Activated naive CD8-positive, alpha-beta T cell (primary cell): Measurements from ENCODE around the gene DGKE.

ENCODE experiments used
- H3K27ac Mint-ChIP-seq: one replicate; pipeline ENCODE4 v1.8.0; 2021; ENCODE audit warnings: mixed read lengths
- H3K27me3 Mint-ChIP-seq: one replicate; pipeline ENCODE4 v1.8.0; 2021; ENCODE audit warnings: mixed read lengths
- H3K36me3 Mint-ChIP-seq: one replicate; pipeline ENCODE4 v1.8.0; 2021; ENCODE audit warnings: mixed read lengths
- H3K4me1 Mint-ChIP-seq: one replicate; pipeline ENCODE4 v1.8.0; 2021; ENCODE audit warnings: low read depth, mixed read lengths
- H3K4me3 Mint-ChIP-seq: one replicate; pipeline ENCODE4 v1.8.0; 2021; ENCODE audit warnings: mild to moderate bottlenecking, mixed read lengths
- H3K9me3 Mint-ChIP-seq: one replicate; pipeline ENCODE4 v1.8.0; 2021; ENCODE audit warnings: low read depth, mixed read lengths

DGKE gene

DNA sequence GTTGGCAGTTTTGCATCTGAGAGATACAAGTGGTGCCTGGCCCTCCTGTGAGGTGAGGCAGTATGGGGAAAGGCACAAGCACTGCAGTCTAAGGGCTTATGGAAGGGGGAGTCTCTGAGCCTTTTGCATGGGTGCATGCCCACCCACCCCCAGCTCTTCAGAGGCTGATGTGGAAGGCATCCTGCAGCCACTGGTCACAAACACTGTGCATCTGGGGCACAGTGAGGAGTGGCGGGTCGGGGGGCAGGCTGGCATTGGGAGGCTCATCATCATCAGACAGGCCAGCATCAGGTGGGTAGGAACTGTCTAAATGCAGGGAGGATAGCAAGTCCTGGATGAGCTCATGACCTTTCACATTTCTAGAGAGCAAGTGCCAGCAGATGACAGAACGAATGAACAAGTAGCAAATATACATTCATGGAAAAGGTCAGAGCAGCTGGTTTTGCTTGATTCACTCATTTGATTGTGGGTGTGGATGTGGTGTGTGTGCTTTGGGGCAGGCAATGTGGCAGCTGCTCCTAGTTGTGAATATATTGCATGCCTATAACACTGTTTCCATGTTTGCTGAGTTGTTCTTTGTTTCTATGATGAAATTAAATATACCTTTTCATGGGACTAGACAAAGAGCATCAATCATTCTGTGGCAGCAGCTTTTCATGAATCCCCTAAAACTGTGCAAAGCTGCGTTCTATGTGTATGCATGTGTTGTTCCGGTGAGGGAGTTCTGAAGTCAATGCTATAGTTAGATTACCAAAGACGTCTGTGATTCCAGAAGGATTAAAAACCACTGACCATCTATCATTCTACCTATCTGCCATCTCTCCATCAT, 50.7 kb downstream of the DGKE start:
- H3K27ac Mint-ChIP-seq = no peak overlapping the region
- H3K36me3 Mint-ChIP-seq = peaks cover 16% of the 10 kb centered on the region
- no peaks in the 10 kb centered on the region for H3K27me3 Mint-ChIP-seq
- peaks cover 4% of the 10 kb centered on the region for H3K9me3 Mint-ChIP-seq
- no peak overlapping the region for H3K4me3 Mint-ChIP-seq
- H3K4me1 Mint-ChIP-seq = no peaks in the 10 kb centered on the region

DNA sequence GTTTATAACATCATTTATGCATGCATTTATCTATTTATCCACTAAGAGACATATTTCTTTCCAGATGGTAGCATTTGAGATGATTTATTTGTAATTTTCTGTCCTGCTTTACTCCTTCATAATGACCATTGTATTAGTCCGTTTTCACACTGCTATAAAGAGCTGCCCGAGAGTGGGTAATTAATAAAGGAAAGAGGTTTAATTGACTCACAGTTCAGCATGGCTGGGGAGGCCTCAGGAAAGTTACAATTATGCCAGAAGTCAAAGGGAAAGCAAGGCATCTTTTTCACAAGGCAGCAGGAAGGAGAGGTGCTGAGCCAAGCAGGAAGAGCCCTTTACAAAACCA, 51.3 kb downstream of the DGKE start:
- H3K27me3 Mint-ChIP-seq = no peaks in the 10 kb centered on the region
- H3K27ac Mint-ChIP-seq = no peak overlapping the region
- H3K36me3 Mint-ChIP-seq = peaks cover 16% of the 10 kb centered on the region
- no peak overlapping the region for H3K4me3 Mint-ChIP-seq
- peaks cover 4% of the 10 kb centered on the region for H3K9me3 Mint-ChIP-seq
- H3K4me1 Mint-ChIP-seq = no peaks in the 10 kb centered on the region

DNA sequence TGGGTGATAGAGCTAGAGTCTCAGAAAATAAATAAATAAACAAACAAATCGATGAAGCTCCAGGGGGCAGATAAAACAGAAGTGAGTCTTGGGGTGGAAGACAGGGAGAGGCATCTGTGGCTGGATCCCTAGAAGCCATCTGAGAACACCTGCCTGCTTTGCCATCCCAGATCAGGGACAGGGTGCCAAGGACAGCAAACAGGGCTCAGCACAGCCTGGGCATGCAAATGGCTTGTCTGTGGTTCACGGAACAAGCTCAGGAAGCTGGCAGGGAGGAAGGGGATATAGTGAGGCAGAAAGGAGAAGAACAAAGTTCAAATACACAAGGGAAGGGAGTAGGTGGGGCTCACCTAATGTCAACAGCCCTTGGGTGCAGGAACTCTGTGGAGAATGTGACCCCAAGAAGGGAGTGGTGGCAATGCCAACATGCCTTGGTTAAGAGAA, 52.4 kb downstream of the DGKE start:
- Mint-ChIP-seq H3K27me3 (no peaks in the 10 kb centered on the region), H3K27ac (no peak overlapping the region), H3K4me3 (no peak overlapping the region), H3K4me1 (no peaks in the 10 kb centered on the region), H3K36me3 (peaks cover 19% of the 10 kb centered on the region), H3K9me3 (peaks cover 4% of the 10 kb centered on the region)

DNA sequence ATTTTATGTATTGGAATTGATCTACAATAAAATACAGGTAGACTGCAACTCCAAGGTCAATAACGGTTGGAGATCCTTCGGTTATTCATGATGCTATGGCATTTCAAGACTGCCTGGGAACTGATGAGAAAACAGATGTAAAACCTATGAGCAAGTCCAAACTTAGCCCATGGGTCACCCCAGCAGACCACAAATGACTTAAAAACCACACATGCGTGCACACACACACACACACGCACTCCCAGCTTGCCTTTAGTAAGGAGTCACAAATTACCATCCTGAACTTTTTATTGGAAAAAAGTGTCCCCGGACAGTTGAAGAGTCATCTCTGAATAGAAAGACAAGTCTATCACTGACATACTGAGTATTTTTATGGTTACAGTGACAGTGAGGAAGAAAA, 53.2 kb downstream of the DGKE start:
- peaks cover 4% of the 10 kb centered on the region for H3K9me3 Mint-ChIP-seq
- H3K36me3 Mint-ChIP-seq = peaks cover 19% of the 10 kb centered on the region
- H3K4me3 Mint-ChIP-seq = no peak overlapping the region
- peaks cover under 1% of the 10 kb centered on the region for H3K4me1 Mint-ChIP-seq
- H3K27me3 Mint-ChIP-seq = no peaks in the 10 kb centered on the region
- no peak overlapping the region for H3K27ac Mint-ChIP-seq

DNA sequence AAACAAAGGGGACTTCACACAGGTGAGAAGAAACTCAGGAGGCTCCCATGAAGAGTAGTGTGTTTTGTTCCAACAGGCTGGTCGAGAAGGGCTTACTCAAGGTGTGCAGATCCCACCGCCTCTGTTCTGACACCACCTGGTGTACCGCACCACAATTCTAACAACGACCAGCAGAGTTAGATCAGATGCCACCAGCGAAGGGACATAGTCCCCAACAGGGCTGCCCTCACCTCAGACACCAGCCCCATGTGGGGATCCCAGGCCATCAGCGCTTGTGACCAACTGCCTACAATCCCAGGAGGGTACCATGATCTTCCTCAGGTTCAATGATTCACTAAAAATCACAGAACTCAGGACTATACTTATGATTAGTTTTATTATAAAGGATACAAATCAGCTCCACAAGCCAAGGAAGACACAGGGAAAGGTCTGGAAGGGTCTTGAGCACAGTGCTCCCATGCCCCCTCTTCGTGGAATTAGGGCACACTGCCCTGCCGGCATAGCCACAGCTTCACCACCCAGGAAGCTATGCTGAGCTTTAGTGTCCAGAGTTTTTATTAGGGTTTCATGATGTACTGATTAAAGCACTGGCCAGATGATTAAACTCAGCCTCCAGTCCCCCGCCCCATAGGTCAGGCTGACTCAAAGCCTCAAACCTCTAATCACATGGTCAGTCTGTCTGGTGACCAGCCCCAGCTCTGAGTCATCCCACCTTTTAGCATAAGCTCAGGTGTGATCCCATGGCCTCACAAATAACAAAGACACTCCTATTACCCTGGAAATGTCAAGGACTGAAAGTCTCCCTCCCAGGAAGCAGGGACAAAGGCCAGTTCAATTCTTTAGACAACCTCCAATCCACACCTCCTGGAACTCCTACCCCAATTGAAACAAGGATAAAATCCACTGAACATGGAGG, 53.9 kb downstream of the DGKE start:
- Mint-ChIP-seq H3K36me3 (peaks cover 23% of the 10 kb centered on the region), H3K27me3 (no peaks in the 10 kb centered on the region), H3K4me3 (no peak overlapping the region), H3K4me1 (peaks cover 2% of the 10 kb centered on the region), H3K9me3 (peaks cover 4% of the 10 kb centered on the region), H3K27ac (no peak overlapping the region)

DNA sequence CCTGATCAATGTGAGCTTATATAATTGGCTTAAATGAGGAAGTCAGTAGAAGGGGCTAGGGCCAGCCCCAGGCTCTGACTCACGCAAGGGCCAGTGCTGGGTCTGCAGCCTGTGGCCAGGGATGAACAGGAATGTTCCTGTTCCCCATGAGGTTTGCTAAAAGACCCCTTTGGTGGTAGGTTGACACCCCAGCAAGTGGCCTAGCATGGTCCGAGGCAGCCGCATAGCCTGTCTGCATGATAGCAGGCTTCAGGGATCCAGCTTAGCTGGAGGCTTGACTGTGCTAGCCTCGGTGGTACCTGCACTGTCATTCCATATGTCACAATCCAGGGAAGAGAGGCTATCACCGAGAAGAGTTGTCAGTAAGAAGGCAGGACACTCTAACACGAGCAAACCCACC, 56.4 kb downstream of the DGKE start:
- Mint-ChIP-seq H3K27me3 (no peaks in the 10 kb centered on the region), H3K36me3 (peaks cover 30% of the 10 kb centered on the region), H3K27ac (no peak overlapping the region), H3K4me3 (no peak overlapping the region), H3K4me1 (peaks cover 2% of the 10 kb centered on the region), H3K9me3 (peaks cover 4% of the 10 kb centered on the region)

- peaks cover 2% of the 10 kb centered on the region for H3K4me1 Mint-ChIP-seq
- peaks cover 4% of the 10 kb centered on the region for H3K9me3 Mint-ChIP-seq
- H3K27me3 Mint-ChIP-seq = no peaks in the 10 kb centered on the region
- H3K27ac Mint-ChIP-seq = no peak overlapping the region
- H3K4me3 Mint-ChIP-seq = no peak overlapping the region
- peaks cover 30% of the 10 kb centered on the region for H3K36me3 Mint-ChIP-seq
These were observed 57.1 kb downstream of the DGKE start for GRCh38 chr17:56890906-56891674.

GRCh38 chr17:56891751-56892150, 57.8 kb downstream of the DGKE start:
- H3K27ac Mint-ChIP-seq = no peak overlapping the region
- no peak overlapping the region for H3K4me3 Mint-ChIP-seq
- H3K27me3 Mint-ChIP-seq = no peaks in the 10 kb centered on the region
- H3K36me3 Mint-ChIP-seq = peaks cover 30% of the 10 kb centered on the region
- peaks cover 4% of the 10 kb centered on the region for H3K9me3 Mint-ChIP-seq
- H3K4me1 Mint-ChIP-seq = peaks cover 2% of the 10 kb centered on the region

- peaks cover 27% of the 10 kb centered on the region for H3K36me3 Mint-ChIP-seq
- peaks cover under 1% of the 10 kb centered on the region for H3K9me3 Mint-ChIP-seq
- H3K27me3 Mint-ChIP-seq = no peaks in the 10 kb centered on the region
- H3K4me3 Mint-ChIP-seq = no peak overlapping the region
- H3K27ac Mint-ChIP-seq = no peak overlapping the region
- H3K4me1 Mint-ChIP-seq = peaks cover 2% of the 10 kb centered on the region
These were observed 58.4 kb downstream of the DGKE start for GRCh38 chr17:56892333-56892732.

- Mint-ChIP-seq H3K27ac (peak overlapping the region; percentile 46), H3K4me3 (no peak overlapping the region), H3K9me3 (no peaks in the 10 kb centered on the region), H3K36me3 (peaks cover 30% of the 10 kb centered on the region), H3K4me1 (peaks cover 2% of the 10 kb centered on the region), H3K27me3 (no peaks in the 10 kb centered on the region)
These were observed 59.6 kb downstream of the DGKE start for GRCh38 chr17:56893503-56893902.

DNA sequence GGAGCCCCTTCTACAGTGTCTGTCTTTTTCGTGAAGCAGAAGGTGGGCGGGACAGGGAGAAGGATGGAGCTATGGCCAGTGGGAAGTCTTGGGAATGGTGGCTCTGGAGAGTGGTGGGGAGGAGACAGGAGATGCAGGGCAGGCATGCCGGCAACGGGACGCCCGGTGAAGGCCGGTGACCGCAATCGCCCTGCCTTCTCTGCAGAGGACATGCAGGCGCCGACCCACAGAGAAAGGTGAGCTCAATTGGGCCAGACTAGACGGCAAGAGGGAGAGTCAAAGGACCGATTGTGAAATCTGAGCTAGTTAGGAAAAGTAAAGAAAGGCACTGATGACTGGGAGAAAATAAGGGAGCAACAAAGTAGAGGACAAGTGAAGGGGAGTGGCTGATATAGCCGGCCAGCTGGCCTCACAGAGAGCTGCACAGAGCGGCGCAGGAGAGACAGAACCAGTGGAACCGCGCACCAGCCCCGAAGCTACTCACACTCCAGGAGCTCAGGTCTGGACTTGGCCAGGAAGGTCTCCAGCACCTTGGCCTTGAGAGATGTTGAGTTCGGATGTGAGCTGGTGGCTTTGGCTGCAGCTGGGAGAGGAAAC, 61.0 kb downstream of the DGKE start:
- Mint-ChIP-seq H3K4me3 (no peak overlapping the region), H3K36me3 (peaks cover 27% of the 10 kb centered on the region), H3K9me3 (no peaks in the 10 kb centered on the region), H3K27me3 (no peaks in the 10 kb centered on the region), H3K4me1 (peaks cover 2% of the 10 kb centered on the region), H3K27ac (no peak overlapping the region)

DNA sequence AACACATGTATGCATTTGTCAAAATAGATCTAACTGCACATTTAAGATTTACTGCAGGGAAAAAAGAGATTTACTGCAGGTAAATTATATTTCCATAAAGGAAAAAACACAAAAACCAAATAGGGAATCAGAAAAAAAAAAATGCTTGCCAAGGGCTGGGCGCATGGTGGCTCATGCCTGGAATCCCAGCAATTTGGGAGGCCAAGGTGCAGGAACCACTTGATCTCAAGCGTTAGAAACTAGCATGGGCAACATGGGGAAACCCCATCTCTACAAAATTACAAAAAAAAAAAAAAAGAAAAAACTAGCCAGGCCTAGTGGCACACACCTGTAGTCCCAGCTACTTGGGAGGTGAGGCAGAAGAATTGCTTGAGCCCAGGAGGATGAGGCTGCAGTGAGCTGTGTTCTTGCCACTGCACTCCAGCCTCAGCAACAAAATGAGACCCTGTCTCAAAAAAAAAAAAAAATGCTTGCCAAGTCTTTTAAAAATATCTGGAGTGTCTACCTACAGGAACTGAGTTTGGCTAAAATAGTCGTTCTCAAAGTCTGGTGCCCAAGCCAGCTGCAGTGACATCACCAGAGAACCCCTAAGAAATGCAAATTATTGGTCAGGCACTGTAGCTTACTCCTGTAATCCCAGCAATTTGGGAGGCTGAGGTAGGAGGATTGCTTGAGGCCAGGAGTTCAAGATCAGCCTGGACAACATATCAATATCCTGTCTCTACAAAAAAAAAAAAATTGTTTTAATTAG, 62.4 kb downstream of the DGKE start:
- H3K27ac Mint-ChIP-seq = no peak overlapping the region
- no peaks in the 10 kb centered on the region for H3K9me3 Mint-ChIP-seq
- peaks cover 2% of the 10 kb centered on the region for H3K4me1 Mint-ChIP-seq
- H3K4me3 Mint-ChIP-seq = no peak overlapping the region
- H3K36me3 Mint-ChIP-seq = peaks cover 29% of the 10 kb centered on the region
- H3K27me3 Mint-ChIP-seq = no peaks in the 10 kb centered on the region

DNA sequence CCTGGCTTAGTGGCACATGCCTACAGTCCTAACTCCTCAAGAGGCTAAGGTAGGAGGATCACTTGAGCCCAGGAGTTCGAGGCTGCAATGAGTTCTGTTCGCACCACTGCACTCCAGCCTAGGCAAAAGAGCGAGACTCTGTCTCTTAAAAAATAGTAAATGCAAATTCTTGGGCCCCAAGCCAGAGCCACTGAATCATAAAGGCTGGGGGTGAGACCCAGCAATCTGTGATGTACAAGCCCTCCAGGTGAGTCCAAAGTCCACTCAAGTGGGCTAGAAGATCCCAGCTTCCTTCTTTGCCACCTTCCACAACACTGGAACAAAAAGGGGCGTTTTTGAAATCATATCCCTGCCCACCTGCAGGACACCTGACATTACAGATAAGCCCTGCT, 63.0 kb downstream of the DGKE start:
- Mint-ChIP-seq H3K27ac (no peak overlapping the region), H3K9me3 (no peaks in the 10 kb centered on the region), H3K4me3 (no peak overlapping the region)

More for the DNA sequence above, 63.0 kb downstream of the DGKE start:
- Mint-ChIP-seq H3K4me1 (peaks cover 2% of the 10 kb centered on the region), H3K36me3 (peaks cover 29% of the 10 kb centered on the region), H3K27me3 (no peaks in the 10 kb centered on the region)
